GM19193 (cell line): ENCODE data around the gene MGMT.

Experiments used
- POLR2A ChIP-seq: IDR thresholded peaks from 4 replicates; pipeline ENCODE4 v1.6.1; 2011; ENCODE audit not compliant: insufficient read depth, insufficient read length; ENCODE audit errors: extremely low read depth

MGMT gene

DNA sequence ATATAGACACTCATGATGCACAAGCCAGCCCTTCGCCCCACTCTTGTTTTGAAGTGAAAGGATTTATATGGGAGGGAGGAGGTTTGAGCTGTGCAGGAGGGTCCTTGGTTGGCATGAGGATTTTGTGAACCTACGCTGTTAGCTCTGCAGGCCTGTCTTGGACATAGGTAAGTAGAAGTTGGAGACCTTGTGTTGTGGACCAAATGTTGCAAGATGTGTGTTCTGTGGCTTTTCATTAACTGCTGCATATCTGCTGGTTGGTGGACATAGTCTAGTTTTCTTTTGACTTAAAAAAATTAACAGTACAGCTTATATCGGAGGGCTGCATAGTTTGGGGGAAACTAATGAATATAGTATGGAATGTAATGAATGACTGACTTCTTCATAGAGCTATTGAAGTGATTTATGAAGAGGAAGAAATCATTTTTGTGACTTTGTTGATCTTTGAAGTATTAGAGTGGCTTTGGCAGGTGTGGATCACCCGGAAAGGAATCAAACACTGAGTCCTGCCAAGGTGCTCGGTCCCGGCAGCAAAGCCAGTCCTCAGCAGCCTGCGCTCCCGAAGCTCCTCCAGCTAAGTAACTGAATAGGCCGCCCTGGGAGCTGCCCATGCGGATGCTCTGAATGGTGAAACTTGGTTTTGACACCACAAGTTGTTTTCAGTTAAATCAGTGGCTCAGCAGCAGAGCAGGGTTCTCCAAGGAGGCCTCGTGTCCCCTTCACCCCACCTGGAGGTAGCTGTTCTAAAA is 3.2 kb downstream of the MGMT start:
- TF ChIP-seq POLR2A = no peak

DNA sequence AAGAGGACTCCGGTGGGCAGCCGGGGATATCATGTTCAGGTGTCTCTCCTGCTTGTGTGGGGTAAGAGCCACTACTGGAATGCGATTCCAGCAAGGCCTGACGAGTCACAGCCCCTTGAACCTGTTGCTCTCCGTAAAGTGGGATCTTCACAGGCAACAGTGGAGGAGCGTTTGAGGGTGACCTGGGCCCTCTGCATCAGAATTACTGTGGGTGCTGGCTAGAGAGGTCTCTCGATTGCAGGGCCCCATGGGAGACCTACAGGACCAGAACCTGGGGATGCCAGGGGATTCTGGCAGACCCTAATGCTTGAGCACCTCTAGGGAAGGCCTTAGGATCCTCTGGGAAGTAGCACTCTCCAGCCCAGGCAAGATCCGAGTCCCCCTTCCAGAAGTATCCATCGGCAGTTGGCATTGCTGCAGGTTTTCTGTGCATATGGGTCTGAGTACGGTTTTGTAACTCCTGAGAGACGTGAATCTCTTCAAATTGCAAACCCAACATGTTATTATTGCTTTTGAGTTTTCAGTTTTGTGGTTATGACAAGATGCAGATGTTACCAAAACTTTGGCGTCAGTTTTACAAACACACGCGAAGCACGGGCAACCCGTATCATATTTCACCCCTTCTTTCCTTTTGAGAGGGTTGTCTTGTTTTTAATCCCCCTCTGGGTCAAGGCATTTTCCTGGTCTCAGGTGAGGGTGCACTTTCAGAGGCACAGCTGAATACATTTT is 4.6 kb downstream of the MGMT start:
- no peak for TF ChIP-seq POLR2A

DNA sequence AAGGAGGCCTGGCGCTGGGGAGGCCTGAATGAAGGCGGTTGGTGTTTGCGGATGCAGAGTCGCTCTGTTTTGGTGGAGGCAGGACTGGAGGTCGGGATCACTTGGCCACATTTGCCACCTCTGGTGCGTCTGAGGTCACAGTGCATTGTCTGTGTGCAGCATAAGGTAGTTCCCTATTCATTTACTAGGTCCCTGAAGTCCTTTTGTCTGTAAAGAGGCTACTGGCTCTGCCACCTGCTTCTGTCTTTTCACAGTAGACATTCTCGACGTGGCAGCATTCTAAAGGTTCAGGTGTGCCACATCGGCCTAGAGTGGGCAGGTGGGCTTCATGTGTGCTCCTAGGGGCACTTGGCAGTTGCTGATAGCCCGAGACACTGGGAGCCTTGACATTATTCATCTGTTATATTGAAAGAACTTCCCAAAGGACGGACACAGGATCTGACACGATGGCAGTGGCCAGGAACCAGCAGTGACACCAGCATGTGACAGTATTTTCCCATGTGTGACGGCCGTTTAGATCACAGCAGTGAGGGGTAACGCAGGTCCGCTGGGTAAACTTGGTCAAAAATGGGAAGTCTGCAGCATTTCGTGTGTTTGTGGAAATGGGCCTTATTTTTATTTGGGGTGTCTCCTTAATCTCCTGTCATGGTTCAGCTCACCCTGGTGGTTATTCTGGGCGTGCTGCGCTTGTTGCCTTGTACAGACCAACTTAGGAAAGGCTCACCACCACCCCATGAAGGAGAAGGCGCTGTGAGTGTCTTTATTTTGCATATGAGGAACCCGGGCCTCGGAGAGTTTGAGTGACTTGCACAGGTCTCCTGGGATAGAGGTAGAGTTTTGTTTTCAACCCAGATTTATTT is 5.9 kb downstream of the MGMT start:
- TF ChIP-seq POLR2A = no peak

DNA sequence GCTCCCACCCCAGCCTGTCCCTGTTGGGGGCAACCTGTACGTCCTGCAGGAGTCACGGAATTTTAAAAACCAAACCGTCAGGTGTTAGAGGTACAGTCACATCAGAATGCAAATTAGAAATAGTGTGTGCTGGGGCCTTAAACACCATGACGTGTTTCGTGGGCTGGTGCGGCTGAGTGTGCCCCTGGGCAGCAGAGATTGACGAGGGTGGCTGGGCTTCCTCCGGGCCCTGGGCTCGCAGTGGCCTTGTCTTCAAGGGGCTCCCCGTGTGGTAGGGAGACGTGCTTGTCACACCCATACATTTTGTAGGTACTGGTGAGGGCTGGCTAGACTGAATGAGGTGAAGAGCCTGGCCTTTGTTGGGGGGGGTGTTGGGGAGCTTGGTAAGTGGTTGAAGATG is 7.6 kb downstream of the MGMT start:
- TF ChIP-seq POLR2A = no peak

DNA sequence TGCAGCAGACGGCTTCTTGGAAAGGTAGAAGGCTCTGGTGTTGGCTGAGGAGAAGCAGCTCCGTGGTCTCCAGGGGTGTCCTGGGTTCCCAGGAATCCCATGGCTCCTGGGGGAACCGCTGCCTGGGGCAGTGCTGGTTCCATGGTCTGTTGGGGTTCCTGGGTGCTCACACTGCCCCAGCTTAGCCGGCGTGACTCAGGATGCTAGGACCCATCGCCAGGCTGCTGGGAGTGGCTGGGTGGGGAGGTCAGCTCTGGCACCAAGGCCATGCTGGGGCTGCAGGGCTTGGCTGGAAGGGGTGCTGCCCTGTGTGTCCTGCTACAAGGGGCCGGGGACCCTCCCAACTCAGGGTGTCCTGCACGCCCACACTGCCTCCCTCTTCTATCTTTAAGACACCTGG is 9.4 kb downstream of the MGMT start:
- TF ChIP-seq POLR2A = no peak

DNA sequence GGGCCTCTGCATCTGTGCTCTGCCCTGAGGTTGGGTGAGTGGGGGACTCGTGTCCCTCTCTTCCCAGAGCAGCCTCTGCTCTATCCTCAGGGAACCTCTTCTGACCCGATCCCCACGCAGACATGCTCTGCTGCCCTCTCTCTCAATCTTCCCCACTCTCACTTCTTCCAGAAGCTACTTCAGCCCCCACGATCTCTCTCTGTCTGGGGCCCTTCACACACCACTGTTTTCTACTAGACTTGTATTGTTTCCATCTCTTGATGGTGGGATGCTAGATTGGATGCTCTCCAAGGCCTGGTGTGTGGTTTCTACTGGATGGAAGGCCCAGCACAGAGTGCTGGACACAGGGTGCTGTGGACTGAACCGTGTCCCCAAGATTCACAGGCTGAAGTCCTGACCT is 10.0 kb downstream of the MGMT start:
- no peak for TF ChIP-seq POLR2A

DNA sequence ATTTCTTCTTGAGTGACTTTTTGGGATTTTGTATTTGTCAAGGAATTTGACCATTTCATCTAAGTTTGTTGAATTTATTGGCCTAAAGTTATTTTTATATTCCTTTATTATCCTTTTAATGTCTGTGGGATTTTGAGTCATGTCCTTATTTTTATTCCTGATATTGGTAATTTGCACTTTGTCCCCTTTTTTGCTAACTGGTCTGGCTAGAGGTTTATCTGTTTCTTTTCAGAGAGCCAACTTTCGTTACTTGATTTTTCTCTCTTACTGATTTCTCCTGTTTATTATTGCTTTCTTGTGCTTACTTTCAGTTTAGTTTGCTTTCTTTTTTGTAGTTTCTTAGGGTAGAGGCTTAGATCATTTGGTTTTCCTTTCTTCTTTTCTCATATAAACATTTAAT is 14.6 kb downstream of the MGMT start:
- TF ChIP-seq POLR2A = no peak

DNA sequence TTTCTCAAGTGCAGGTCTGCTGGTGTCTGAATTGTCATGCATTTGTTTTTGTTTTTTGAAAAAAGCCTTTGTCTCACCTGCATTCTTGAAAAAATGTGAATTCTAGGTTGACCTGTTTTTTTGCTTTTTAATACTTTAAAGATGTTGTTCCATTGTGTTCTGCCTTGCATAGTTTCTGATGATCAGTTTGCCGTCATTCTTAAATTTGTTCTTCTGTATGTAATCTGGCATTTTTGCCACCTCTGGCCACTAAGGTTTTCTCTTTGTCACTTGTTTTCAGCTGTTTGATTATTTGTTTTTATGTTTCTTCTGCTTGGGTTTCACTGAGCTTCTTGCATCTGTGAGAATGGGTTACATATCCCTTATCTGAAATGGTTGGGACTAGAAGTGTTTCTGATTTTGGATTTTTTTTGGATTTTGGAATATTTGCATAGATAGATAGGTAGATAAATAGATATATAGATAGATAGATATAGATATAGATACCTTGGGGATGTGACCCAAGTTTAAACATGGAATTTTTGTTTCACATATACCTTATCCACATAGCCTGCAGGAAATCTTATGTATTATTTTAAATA is 16.5 kb downstream of the MGMT start:
- TF ChIP-seq POLR2A = no peak

DNA sequence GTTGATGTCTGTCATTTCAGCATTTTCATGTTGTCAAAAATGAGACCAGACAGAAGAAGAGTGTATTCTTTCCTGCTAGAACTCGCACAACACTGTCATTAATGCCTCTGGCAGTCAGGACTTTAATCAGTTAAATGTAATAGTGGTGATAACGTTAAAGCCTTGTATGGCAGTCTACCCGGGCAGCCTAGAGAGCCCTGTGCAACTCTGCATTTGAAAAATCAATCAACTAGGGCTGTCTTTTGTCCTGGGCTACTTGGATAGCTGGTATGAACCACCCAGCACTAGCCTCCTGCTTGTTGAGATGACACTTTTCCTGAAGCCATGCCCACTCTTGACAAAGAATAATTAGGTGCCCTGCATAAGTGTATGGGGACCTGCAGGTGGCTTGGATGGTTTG is 19.8 kb downstream of the MGMT start:
- no peak for TF ChIP-seq POLR2A

DNA sequence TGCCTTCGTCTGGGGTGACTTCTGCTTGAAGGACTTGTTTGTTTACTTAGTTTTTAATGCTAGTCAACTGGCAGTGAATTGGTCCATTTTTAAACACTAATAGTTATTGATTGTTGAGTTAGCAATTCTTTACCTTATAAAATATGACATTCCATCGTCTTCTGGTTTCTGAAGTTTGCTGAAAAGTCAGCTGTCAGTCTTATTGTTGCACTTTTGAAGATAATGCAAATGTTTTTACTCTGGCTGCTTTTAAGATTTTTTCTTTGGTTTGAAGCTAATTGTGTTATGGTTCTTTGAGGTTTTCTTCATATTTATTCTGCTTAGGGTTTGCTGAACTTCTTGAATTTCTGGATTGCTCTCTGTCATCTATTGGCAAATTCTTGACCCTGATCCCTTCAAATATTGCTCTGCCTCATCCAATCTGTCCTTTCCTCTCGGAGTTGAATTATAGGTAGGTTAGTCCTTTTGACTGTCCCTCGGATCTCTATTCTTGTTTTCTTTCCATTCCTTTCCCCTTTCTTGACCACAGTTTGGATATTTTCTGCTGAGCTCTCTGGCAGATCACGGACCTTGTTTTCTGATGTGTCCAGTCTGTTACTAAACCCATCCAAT is 24.2 kb downstream of the MGMT start:
- no peak for TF ChIP-seq POLR2A

DNA sequence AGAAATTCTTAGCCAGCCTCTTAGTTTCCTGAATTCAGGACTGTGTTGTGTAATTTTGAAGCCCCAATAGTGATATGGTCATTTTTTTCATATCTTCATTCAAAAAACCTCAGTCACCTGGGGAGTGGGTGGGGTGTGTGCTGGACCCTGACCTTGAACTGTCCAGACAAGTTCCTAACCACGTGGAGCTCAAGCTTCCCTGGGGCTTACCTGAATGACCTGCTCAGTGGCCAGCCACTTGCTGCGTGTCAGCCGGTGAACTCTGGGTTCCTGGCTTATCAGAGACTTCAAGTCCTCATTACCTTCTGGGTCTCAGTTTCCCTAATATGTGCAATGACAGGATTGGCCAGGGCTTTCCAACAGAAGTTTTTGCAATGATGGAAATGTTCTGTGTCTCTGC is 27.1 kb downstream of the MGMT start:
- no peak for TF ChIP-seq POLR2A

DNA sequence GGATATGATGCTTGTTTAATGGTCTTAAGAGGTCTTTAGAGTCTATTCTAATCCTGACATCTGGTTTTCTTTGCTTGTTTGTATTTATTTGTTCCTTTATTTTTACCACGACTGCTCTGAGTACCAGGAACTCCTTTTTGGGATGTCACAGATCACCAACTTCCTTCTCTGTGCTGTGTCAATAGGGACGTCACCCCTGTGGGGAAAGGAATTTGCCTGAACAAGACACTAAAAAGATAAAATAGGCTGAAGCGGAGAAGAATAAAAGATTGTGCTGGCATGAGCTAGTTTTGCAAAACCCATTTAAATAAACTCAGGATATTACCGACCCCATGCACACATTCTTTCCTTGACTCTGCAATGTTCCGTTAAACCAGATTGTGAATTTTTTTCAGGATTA is 27.7 kb downstream of the MGMT start:
- no peak for TF ChIP-seq POLR2A

DNA sequence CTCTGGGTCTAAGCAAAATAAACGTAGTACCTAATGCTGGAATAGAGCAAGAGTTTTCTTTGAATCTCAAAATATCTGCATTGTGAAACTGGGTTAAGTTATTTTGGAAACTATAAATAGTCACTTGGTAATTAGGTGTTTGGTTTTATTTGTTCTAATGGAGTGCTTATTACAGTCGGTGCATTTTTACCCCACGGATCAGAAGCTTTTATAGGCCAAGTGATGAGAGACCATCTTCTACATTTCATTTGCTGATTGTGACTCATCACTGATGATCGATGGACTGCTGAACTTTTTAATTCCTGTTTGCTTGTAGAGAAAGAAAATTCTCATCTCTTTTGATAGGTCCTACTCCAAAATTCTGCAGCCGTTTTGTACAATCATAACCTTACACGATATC is 28.2 kb downstream of the MGMT start:
- no peak for TF ChIP-seq POLR2A

DNA sequence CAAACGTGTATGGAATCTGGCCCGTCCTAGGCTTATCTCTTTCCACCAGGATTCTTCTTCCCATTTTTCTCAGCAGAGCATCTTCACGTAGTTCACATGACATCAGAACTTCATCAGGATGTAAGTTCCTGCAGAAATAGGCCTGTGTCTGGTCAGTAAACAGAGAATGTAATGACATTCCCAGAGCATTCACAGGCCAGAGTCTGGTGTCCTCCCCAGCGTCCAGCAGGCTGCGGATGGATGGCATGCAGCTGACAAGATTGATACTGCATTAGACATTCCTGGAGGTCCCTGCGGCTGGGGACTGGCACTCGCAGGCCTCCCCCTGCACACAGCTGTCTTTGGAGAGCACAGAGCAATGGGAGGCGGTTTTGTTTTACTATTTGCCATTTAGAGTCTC is 28.7 kb downstream of the MGMT start:
- no peak for TF ChIP-seq POLR2A

DNA sequence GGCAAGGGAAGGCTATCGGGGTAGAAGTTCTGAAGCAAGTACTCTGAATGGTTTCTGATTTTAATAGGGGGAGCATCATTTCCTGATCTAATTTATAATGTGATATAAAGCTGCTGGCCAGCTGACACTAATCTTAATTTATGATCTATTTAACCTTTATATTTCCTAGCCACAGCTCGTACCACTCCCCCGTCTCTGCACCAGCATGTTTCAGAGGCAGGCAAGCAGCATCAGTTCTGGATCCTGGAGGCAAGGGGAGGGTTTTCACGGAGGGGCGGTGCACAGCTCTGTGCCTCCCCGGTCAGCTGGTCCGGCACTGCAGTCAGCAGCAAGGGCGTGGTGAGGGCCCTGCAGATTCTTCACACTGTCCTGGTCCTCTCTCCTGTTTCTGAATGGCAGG is 30.0 kb downstream of the MGMT start:
- TF ChIP-seq POLR2A = no peak
